Endothelial cell of umbilical vein (primary cell): ENCODE data around the gene EPS8. TPM values are rescaled to one million over a fixed set of nuclear protein-coding genes. Genes with fewer than 3 reads are reported as not detected.

Experiments
- BruUV-seq: library from RNA; stranded (reverse); fragments of 400-500 nt; replicated peaks from 2 replicates; lab custom pipeline; 2021; lab: Mats Ljungman, UMichigan
- CTCF ChIA-PET: fragments of 300-600, 350-600 bp; sonication (Branson Sonifier 250); formaldehyde crosslinking; loops from one replicate; lab custom pipeline; 2021; ENCODE audit warnings: antibody characterized with exemption, inconsistent platforms; lab: Charles Lee
- POLR2A ChIA-PET: fragments of 300-600, 350-600 bp; sonication (Branson Sonifier 250); formaldehyde crosslinking; loops from one replicate; lab custom pipeline; 2021; ENCODE audit warnings: antibody characterized with exemption, inconsistent platforms; lab: Charles Lee
- DNase-seq: peaks from one replicate; pipeline ENCODE4 v3.0.0-alpha.2; 2011; ENCODE audit warnings: low read depth, low spot score
- FAIRE-seq: peaks from 2 replicates; lab custom pipeline; 2011; peaks lifted over from hg19 to GRCh38; lab: Jason Lieb, UNC
- H2AFZ ChIP-seq: 2 replicates; pipeline ENCODE4 v1.6.0; 2012; ENCODE audit warnings: low read depth, low read length, control low read depth, inconsistent platforms
- H3K27ac ChIP-seq: 2 replicates; pipeline ENCODE4 v1.5.1; 2011; ENCODE audit warnings: low read depth, mild to moderate bottlenecking, control low read depth, low read length, moderate library complexity; ENCODE audit not compliant: insufficient read depth
- H3K27me3 ChIP-seq, 2 experiments: 2 replicates each; pipeline versions ENCODE4 v1.6.0 to v1.6.1; 2011; ENCODE audit warnings: low read length in 2 of 2, mixed read lengths in 1 of 2; ENCODE audit not compliant: control insufficient read depth in 2 of 2, insufficient read depth in 2 of 2
- H3K36me3 ChIP-seq, 2 experiments: 2 replicates in 1 of 2; 3 replicates in 1 of 2; pipeline ENCODE4 v1.5.1; 2011; ENCODE audit warnings: low read length in 2 of 2, mild to moderate bottlenecking in 1 of 2, moderate library complexity in 1 of 2; ENCODE audit not compliant: control insufficient read depth in 2 of 2, insufficient read depth in 2 of 2; ENCODE audit errors: extremely low read depth in 1 of 2
- H3K4me1 ChIP-seq: 3 replicates; pipeline ENCODE4 v1.5.1; 2011; ENCODE audit warnings: mild to moderate bottlenecking, low read length; ENCODE audit not compliant: control insufficient read depth, insufficient read depth; ENCODE audit errors: extremely low read depth
- H3K4me2 ChIP-seq: 2 replicates; pipeline ENCODE4 v1.6.1; 2011; ENCODE audit warnings: low read length, control low read depth, mixed read lengths; ENCODE audit not compliant: insufficient read depth
- H3K4me3 ChIP-seq, 3 experiments: fragments of 200-600 bp in 1 of 3; sonication (generic), shearing (Covaris generic) in 1 of 3; replicated peaks in 1 of 3; 2 replicates each; pipeline ENCODE4 v1.5.1; 2011 to 2016; ENCODE audit warnings: control low read depth in 3 of 3, low read length in 3 of 3, mild to moderate bottlenecking in 2 of 3, inconsistent platforms in 1 of 3, low read depth in 1 of 3, moderate library complexity in 1 of 3; ENCODE audit not compliant: insufficient read depth in 1 of 3
- H3K79me2 ChIP-seq: 2 replicates; pipeline ENCODE4 v1.6.0; 2012; ENCODE audit warnings: low read length, inconsistent platforms; ENCODE audit not compliant: control insufficient read depth, insufficient read depth
- H3K9ac ChIP-seq: replicated peaks from 2 replicates; pipeline ENCODE3; 2011; ENCODE audit warnings: low read length, control low read depth; ENCODE audit not compliant: insufficient read depth; ENCODE audit errors: extremely low read depth
- H3K9me1 ChIP-seq: replicated peaks from 3 replicates; pipeline ENCODE4 v1.6.0; 2011; ENCODE audit warnings: mild to moderate bottlenecking, low read length; ENCODE audit not compliant: control insufficient read depth, insufficient read depth; ENCODE audit errors: extremely low read depth
- H3K9me3 ChIP-seq: replicated peaks from 2 replicates; pipeline ENCODE4 v1.5.1; 2012; ENCODE audit warnings: low read length, inconsistent platforms; ENCODE audit not compliant: control insufficient read depth, insufficient read depth
- H4K20me1 ChIP-seq: replicated peaks from 2 replicates; pipeline ENCODE3; 2011; ENCODE audit warnings: mild to moderate bottlenecking, low read length; ENCODE audit not compliant: control insufficient read depth, insufficient read depth; ENCODE audit errors: extremely low read depth
- CTCF ChIP-seq, 2 donors: IDR thresholded peaks; 1 replicate in 1 of 2; 2 replicates in 1 of 2; pipeline ENCODE4 v1.5.1; 2011; ENCODE audit warnings: low read length in 2 of 2, mild to moderate bottlenecking in 2 of 2, moderate library complexity in 2 of 2, control low read depth in 1 of 2, inconsistent platforms in 1 of 2, low read depth in 1 of 2; ENCODE audit not compliant: insufficient read depth in 1 of 2; ENCODE audit errors: extremely low read depth in 1 of 2
- EZH2 ChIP-seq: IDR thresholded peaks from 2 replicates; pipeline ENCODE4 v1.6.1; 2012; ENCODE audit warnings: borderline replicate concordance, low read depth, mild to moderate bottlenecking, moderate library complexity, low read length, inconsistent platforms; ENCODE audit not compliant: severe bottlenecking
- FOS ChIP-seq: IDR thresholded peaks from 2 replicates; pipeline ENCODE4 v1.6.1; 2011; ENCODE audit warnings: mild to moderate bottlenecking, low read length, moderate library complexity, borderline replicate concordance; ENCODE audit not compliant: insufficient read depth
- GATA2 ChIP-seq: IDR thresholded peaks from 2 replicates; pipeline ENCODE4 v1.7.0; 2011; ENCODE audit warnings: low read depth, mild to moderate bottlenecking, moderate library complexity, mixed read lengths, low read length; ENCODE audit not compliant: insufficient read length, insufficient read depth
- JUN ChIP-seq: IDR thresholded peaks from 2 replicates; pipeline ENCODE4 v1.6.1; 2011; ENCODE audit warnings: borderline replicate concordance, low read depth; ENCODE audit not compliant: insufficient read length, insufficient read depth
- MAX ChIP-seq: IDR thresholded peaks from 2 replicates; pipeline ENCODE4 v1.6.1; 2011; ENCODE audit not compliant: insufficient read depth, insufficient read length
- MYC ChIP-seq: IDR thresholded peaks from one replicate; pipeline ENCODE4 v1.6.1; 2011; ENCODE audit warnings: mild to moderate bottlenecking, low read depth, low read length
- POLR2A ChIP-seq: IDR thresholded peaks from 2 replicates; pipeline ENCODE4 v1.6.1; 2012; ENCODE audit warnings: low read depth, mild to moderate bottlenecking, control low read depth, low read length
- POLR2AphosphoS5 ChIP-seq: IDR thresholded peaks from 2 replicates; pipeline ENCODE4 v1.6.1; 2012; ENCODE audit warnings: low read depth, mild to moderate bottlenecking, control low read depth, low read length, moderate library complexity; ENCODE audit not compliant: insufficient read depth
- dilution Hi-C: fragments of 300-500 bp; cut with MboI; formaldehyde crosslinking; loops from one replicate; pipeline ENCODE4 v1.15.0; 2019; ENCODE audit warnings: low sequenced_read_pairs; ENCODE audit not compliant: extremely low pct_ligation_motif_present
- intact Hi-C: fragments of 100-400 bp; cut with micrococcal nuclease; formaldehyde crosslinking; loops from one replicate; pipeline ENCODE4 v1.10.0; 2022
- polyA plus RNA-seq, 4 experiments: library from polyadenylated mRNA; depleted of rRNA in 3 of 4; stranded (reverse) in 3 of 4; unstranded in 1 of 4; fragments of >200 nt; gene quantifications; 2 replicates each; pipeline versions ENCODE4 v1.2.1 to v1.2.3, GENCODE V29; 2011 to 2012; ENCODE audit warnings: missing spikeins in 1 of 4
- total RNA-seq: library from RNA; stranded (reverse); gene quantifications from 2 replicates; pipeline ENCODE4 v1.2.3, GENCODE V29; 2021

EPS8 gene
- total and polyA plus RNA-seq, 2 donors (not counting 3 experiments of a cell fraction or from before 2014, with no cell fraction given) = 8.4 to 11.9 TPM

DNA sequence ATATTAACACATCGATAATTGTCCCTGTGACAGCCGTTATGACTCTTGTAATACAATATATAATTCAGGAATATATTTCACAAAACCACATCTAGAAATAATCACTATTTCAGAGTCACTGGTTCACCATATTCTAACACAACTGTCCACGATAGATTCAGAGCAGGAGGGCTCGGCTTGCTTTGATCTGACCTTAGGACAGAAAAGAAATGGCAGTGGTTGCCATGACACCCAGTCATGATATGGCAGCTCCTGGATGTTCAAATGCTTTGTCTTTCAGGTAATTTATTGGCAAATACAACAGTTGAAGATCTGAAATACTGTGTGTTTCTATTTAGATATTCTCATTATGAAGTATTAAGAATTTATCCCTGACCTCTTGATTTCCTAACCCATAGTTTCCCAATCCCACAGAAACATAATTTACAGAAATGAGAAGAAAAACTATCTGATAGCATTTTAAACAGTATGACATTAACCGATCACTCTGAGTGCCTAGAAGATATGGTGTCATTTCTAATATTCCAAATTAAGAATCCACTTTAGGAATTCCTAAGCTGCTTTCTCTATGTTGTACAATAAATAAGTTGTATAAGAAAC is 116.4 kb downstream of the EPS8 start:
- TF ChIP-seq JUN = no peak
- CTCF ChIA-PET = interaction anchor here (1.4 to 2.6 kb wide), 2 partner anchors 10 to 11 kb away, joined by 4 to 12 read pairs; no protein-coding TSS in a partner anchor
- Histone ChIP-seq H3K4me2 (no peak overlapping the region), H3K4me3 (no peak overlapping the region), H3K9ac (no peak overlapping the region), H3K36me3 (no peaks in the 10 kb centered on the region), H4K20me1 (no peaks in the 10 kb centered on the region), H3K9me1 (no peaks in the 10 kb centered on the region), H2AFZ (no peak overlapping the region), H3K79me2 (no peaks in the 10 kb centered on the region), H3K9me3 (no peaks in the 10 kb centered on the region), H3K27ac (no peak overlapping the region), H3K27me3 (no peaks in the 10 kb centered on the region), H3K4me1 (no peaks in the 10 kb centered on the region)
- no TSS peak for BruUV-seq
- no peak for FAIRE-seq
- dilution Hi-C loops (no loop called here), intact Hi-C loops (no loop called here)
- no peak for DNase-seq
- POLR2A ChIA-PET = no interaction called here

- no peaks in the 10 kb centered on the region for H3K27me3 ChIP-seq
- no peaks in the 10 kb centered on the region for H3K79me2 ChIP-seq
- intact Hi-C loops = no loop called here
- H3K4me1 ChIP-seq = no peaks in the 10 kb centered on the region
- H2AFZ ChIP-seq = no peak overlapping the region
- CTCF ChIA-PET = no interaction called here
- no TSS peak for BruUV-seq
- H3K4me2 ChIP-seq = no peak overlapping the region
- no peaks in the 10 kb centered on the region for H3K9me3 ChIP-seq
- no peak overlapping the region for H3K9ac ChIP-seq
- H3K36me3 ChIP-seq = no peaks in the 10 kb centered on the region
- POLR2A ChIA-PET = no interaction called here
- no peak for DNase-seq
- dilution Hi-C loops = no loop called here
- no peak overlapping the region for H3K27ac ChIP-seq
- FAIRE-seq = no peak
- no peak overlapping the region for H3K4me3 ChIP-seq
- H3K9me1 ChIP-seq = no peaks in the 10 kb centered on the region
- TF ChIP-seq MYC (no peak), CTCF (IDR thresholded peaks at IDR 0.05; ENCODE audit: extremely low read depth in 1 of 2, insufficient read depth in 1 of 2, low read depth in 1 of 2, low read length in 2 of 2) (no peak), JUN (no peak), EZH2 (no peak), POLR2AphosphoS5 (no peak), GATA2 (no peak), MAX (no peak), POLR2A (no peak), FOS (no peak)
- H4K20me1 ChIP-seq = no peaks in the 10 kb centered on the region
Measured at GRCh38 chr12:15670756-15671155, 118.4 kb downstream of the EPS8 start.
